ENCODE results near the gene UTF1.

GRCh38 chr10:133243593-133243992, 13.6 kb downstream of the UTF1 start:
- TF ChIP-seq CTCF (IDR thresholded peaks at IDR 0.05) (no peak), POLR2A (IDR thresholded peaks at IDR 0.05) (no peak), POLR2AphosphoS5 (IDR thresholded peaks at IDR 0.05) (no peak)

Data from prostate gland (tissue), 2 donors.